Endothelial cell of umbilical vein (primary cell): ENCODE measurements around the gene CEP295NL.

Source experiments
- EZH2 ChIP-seq: IDR thresholded peaks from 2 replicates; pipeline ENCODE4 v1.6.1; 2012; ENCODE audit warnings: borderline replicate concordance, low read depth, mild to moderate bottlenecking, moderate library complexity, low read length, inconsistent platforms; ENCODE audit not compliant: severe bottlenecking
- GATA2 ChIP-seq: IDR thresholded peaks from 2 replicates; pipeline ENCODE4 v1.7.0; 2011; ENCODE audit warnings: low read depth, mild to moderate bottlenecking, moderate library complexity, mixed read lengths, low read length; ENCODE audit not compliant: insufficient read length, insufficient read depth
- JUN ChIP-seq: IDR thresholded peaks from 2 replicates; pipeline ENCODE4 v1.6.1; 2011; ENCODE audit warnings: borderline replicate concordance, low read depth; ENCODE audit not compliant: insufficient read length, insufficient read depth
- POLR2A ChIP-seq: IDR thresholded peaks from 2 replicates; pipeline ENCODE4 v1.6.1; 2012; ENCODE audit warnings: low read depth, mild to moderate bottlenecking, control low read depth, low read length
- TF ChIP-seq, protein P1 (sequence below), 2 donors: IDR thresholded peaks; 1 replicate in 1 of 2; 2 replicates in 1 of 2; pipeline ENCODE4 v1.5.1; 2011; ENCODE audit warnings: low read length in 2 of 2, mild to moderate bottlenecking in 2 of 2, moderate library complexity in 2 of 2, control low read depth in 1 of 2, inconsistent platforms in 1 of 2, low read depth in 1 of 2; ENCODE audit not compliant: insufficient read depth in 1 of 2; ENCODE audit errors: extremely low read depth in 1 of 2

GRCh38 chr17:78889531-78889930 is 13.5 kb downstream of the CEP295NL start:
- TF ChIP-seq, protein P1, sequence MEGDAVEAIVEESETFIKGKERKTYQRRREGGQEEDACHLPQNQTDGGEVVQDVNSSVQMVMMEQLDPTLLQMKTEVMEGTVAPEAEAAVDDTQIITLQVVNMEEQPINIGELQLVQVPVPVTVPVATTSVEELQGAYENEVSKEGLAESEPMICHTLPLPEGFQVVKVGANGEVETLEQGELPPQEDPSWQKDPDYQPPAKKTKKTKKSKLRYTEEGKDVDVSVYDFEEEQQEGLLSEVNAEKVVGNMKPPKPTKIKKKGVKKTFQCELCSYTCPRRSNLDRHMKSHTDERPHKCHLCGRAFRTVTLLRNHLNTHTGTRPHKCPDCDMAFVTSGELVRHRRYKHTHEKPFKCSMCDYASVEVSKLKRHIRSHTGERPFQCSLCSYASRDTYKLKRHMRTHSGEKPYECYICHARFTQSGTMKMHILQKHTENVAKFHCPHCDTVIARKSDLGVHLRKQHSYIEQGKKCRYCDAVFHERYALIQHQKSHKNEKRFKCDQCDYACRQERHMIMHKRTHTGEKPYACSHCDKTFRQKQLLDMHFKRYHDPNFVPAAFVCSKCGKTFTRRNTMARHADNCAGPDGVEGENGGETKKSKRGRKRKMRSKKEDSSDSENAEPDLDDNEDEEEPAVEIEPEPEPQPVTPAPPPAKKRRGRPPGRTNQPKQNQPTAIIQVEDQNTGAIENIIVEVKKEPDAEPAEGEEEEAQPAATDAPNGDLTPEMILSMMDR (IDR thresholded peaks at IDR 0.05; ENCODE audit: extremely low read depth in 1 of 2, insufficient read depth in 1 of 2, low read depth in 1 of 2, low read length in 2 of 2) = no peak
- TF ChIP-seq EZH2 = no peak
- TF ChIP-seq POLR2A = no peak
- TF ChIP-seq GATA2 = no peak
- no peak for TF ChIP-seq JUN
